Endothelial cell (in vitro differentiated cells): ENCODE data around the gene NOL4L. TPM values are rescaled to one million over a fixed set of nuclear protein-coding genes. Genes with fewer than 3 reads are reported as not detected.

Source experiments
- DNase-seq: peaks from one replicate; pipeline ENCODE4 v3.0.0; 2021; ENCODE audit warnings: low spot score
- H3K27ac Mint-ChIP-seq: one replicate; pipeline ENCODE4 v1.8.0; 2021; ENCODE audit warnings: mixed read lengths, inconsistent platforms; ENCODE audit not compliant: unreplicated experiment
- H3K27me3 Mint-ChIP-seq: one replicate; pipeline ENCODE4 v1.8.0; 2021; ENCODE audit warnings: mild to moderate bottlenecking, moderate library complexity, mixed read lengths, inconsistent platforms; ENCODE audit not compliant: unreplicated experiment
- H3K36me3 Mint-ChIP-seq: one replicate; pipeline ENCODE4 v1.8.0; 2021; ENCODE audit warnings: mild to moderate bottlenecking, low read depth, mixed read lengths, inconsistent platforms; ENCODE audit not compliant: unreplicated experiment
- H3K4me1 Mint-ChIP-seq: one replicate; pipeline ENCODE4 v1.8.0; 2021; ENCODE audit warnings: mild to moderate bottlenecking, mixed read lengths, inconsistent platforms; ENCODE audit not compliant: unreplicated experiment
- H3K4me3 Mint-ChIP-seq: one replicate; pipeline ENCODE4 v1.8.0; 2021; ENCODE audit warnings: mild to moderate bottlenecking, mixed read lengths, inconsistent platforms; ENCODE audit not compliant: unreplicated experiment
- H3K9me3 Mint-ChIP-seq: one replicate; pipeline ENCODE4 v1.8.0; 2021; ENCODE audit warnings: mixed read lengths, inconsistent platforms; ENCODE audit not compliant: unreplicated experiment
- total RNA-seq: library from RNA; stranded (reverse); fragmentation: NEBNext Ultra II Directional; extraction: Animal tissue kit (Norgen Biotek cat#: 25700); gene quantifications from one replicate; pipeline ENCODE4 v1.2.1, GENCODE V29; 2021; ENCODE audit not compliant: unreplicated experiment
- TF ChIP-seq, protein P1 (sequence below): fragments of 200-600 bp; sonication (generic); IDR thresholded peaks from one replicate; pipeline ENCODE4 v1.5.0; 2021; ENCODE audit warnings: antibody characterized with exemption; ENCODE audit not compliant: unreplicated experiment

Gene NOL4L
- total RNA-seq, 1 donor from 2014 or later = 150 TPM

DNA sequence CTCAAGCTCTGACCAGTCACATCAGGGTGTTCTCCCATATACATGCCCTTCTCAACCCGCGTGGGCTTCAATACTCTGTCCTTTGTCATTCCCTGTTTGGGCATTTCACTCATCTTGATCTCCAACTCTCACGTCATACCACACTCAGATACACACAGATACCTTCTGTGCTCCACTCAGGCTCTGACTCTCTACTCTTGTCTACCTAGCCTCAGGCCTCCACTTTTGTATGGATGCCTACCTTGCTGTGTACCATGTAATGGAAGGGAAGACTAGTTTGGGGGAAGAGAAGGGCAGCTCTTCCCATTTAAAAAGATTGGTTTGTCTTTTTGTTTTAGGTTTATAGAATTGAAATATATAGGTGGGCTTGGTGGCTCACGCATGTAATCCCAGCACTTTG lies 178.4 kb downstream of the NOL4L start:
- H3K4me3 Mint-ChIP-seq = no peak overlapping the region
- H3K4me1 Mint-ChIP-seq = no peaks in the 10 kb centered on the region
- peaks cover 4% of the 10 kb centered on the region for H3K36me3 Mint-ChIP-seq
- no peak for DNase-seq
- no peak overlapping the region for H3K27ac Mint-ChIP-seq
- H3K9me3 Mint-ChIP-seq = no peaks in the 10 kb centered on the region
- no peaks in the 10 kb centered on the region for H3K27me3 Mint-ChIP-seq
- TF ChIP-seq, protein P1, sequence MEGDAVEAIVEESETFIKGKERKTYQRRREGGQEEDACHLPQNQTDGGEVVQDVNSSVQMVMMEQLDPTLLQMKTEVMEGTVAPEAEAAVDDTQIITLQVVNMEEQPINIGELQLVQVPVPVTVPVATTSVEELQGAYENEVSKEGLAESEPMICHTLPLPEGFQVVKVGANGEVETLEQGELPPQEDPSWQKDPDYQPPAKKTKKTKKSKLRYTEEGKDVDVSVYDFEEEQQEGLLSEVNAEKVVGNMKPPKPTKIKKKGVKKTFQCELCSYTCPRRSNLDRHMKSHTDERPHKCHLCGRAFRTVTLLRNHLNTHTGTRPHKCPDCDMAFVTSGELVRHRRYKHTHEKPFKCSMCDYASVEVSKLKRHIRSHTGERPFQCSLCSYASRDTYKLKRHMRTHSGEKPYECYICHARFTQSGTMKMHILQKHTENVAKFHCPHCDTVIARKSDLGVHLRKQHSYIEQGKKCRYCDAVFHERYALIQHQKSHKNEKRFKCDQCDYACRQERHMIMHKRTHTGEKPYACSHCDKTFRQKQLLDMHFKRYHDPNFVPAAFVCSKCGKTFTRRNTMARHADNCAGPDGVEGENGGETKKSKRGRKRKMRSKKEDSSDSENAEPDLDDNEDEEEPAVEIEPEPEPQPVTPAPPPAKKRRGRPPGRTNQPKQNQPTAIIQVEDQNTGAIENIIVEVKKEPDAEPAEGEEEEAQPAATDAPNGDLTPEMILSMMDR = no peak

DNA sequence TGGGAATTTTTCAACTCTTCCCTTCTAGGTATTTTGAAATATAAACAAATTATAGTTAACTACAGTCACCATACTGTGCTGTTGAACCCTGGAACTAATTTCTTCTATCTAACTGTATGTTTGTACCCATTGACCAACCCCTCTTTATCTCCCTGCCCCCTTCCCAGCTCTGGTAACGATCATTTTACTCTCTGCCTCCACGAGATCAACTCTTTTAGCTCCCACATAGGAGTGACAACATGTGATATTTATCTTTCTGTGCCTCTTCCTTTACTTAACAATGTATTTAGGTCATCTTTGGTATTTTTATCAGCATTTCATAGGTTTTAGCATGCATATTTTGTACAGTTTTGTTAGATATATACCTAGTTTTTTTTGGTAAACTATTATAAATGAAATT lies 181.1 kb downstream of the NOL4L start:
- Mint-ChIP-seq H3K4me1 (no peaks in the 10 kb centered on the region), H3K36me3 (peaks cover 4% of the 10 kb centered on the region), H3K27me3 (no peaks in the 10 kb centered on the region), H3K9me3 (no peaks in the 10 kb centered on the region), H3K27ac (no peak overlapping the region), H3K4me3 (no peak overlapping the region)
- no peak for DNase-seq
- TF ChIP-seq, protein P1 = no peak

DNA sequence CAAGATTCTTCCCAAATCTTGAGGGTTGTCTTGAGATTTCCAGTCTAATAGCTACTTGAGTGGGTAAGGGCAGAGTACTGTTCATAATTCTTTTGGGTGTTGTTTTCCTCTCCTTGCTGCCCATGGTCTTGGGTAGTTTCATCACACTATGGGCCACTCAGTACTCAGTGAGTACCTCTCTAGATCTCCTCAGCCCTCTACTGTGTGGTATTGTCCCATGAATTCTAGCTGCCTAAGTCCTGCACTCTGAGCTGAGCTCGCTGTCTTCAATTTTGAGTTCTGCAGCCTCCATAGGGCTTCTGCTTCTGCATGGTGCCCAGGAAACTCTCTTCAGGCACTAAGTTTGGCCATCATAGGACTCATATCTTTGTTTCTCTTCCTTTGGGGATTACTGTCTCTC lies 184.7 kb downstream of the NOL4L start:
- TF ChIP-seq, protein P1 = no peak
- Mint-ChIP-seq H3K9me3 (no peaks in the 10 kb centered on the region), H3K4me1 (no peaks in the 10 kb centered on the region), H3K27me3 (no peaks in the 10 kb centered on the region), H3K4me3 (no peak overlapping the region), H3K36me3 (no peaks in the 10 kb centered on the region), H3K27ac (no peak overlapping the region)
- no peak for DNase-seq

DNA sequence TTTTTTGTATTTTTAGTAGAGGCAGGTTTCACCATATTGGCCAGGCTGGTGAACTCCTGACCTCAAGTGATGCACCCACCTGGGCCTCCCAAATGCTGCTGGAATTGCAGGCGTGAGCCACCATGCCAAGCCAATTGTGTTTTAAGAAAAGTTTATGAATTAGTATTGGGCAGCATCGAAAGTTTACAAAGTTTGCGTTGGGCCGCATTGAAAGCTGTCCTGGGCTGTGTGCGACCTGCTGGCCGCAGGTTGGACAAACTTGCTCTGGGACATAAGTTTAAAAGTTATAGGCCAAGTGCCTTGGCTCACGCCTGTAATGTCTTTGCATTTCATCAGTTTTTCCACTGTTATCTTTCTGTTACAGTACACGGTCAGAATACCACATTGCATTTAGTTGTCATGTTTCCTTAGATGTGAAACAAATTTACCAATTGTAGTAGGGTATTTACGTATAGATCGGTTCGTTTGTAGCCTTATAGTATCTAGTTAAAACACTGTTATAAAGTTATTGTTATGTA lies 187.5 kb downstream of the NOL4L start:
- H3K36me3 Mint-ChIP-seq = peaks cover 4% of the 10 kb centered on the region

DNA sequence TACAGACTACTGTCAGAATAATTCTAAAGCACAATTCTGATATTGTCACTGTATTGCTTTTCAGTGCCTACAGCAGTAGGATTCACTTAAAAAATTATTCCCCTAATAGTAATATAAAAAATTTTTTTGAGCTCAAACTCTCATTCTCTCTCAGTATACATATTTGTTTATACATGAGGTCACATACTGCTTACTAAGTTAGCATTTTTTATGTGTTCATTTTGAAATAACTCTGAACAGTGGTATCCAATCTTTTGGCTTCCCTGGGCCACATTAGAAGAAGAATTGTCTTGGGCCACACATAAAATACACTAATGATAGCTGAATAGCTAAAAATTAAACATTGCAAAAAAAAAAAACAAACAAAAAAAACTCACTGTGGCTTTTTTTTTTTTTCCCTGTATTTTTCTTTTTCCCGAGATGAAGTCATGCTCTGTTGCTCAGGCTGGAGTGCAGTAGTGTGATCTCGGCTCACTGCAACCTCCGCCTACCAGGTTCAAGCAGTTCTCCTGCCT lies 188.4 kb downstream of the NOL4L start:
- no peaks in the 10 kb centered on the region for H3K9me3 Mint-ChIP-seq
- peaks cover 5% of the 10 kb centered on the region for H3K4me1 Mint-ChIP-seq
- TF ChIP-seq, protein P1 = no peak
- no peak overlapping the region for H3K27ac Mint-ChIP-seq
- peaks cover 5% of the 10 kb centered on the region for H3K36me3 Mint-ChIP-seq
- no peak overlapping the region for H3K4me3 Mint-ChIP-seq
- no peak for DNase-seq
- H3K27me3 Mint-ChIP-seq = no peaks in the 10 kb centered on the region

More for the DNA sequence above, 187.5 kb downstream of the NOL4L start:
- Mint-ChIP-seq H3K4me3 (no peak overlapping the region), H3K9me3 (no peaks in the 10 kb centered on the region), H3K27me3 (no peaks in the 10 kb centered on the region), H3K27ac (no peak overlapping the region), H3K4me1 (peaks cover 5% of the 10 kb centered on the region)
- no peak for DNase-seq
- TF ChIP-seq, protein P1 = no peak
